Stimulated activated CD4-positive, alpha-beta T cell treated with anti-CD3 and anti-CD28 coated beads, Interleukin-2, amount 100 ng/mL, for 48 hours (primary cell): Measurements from ENCODE around the gene COPZ2.
"Not testable (repeated sequence)": the region's sequence is repeated elsewhere in the genome, so short reads cannot be mapped to it uniquely, and the experiment has no call there.

ENCODE experiments used
- DNase-seq, 2 donors: peaks; one replicate each; pipeline ENCODE4 v3.0.0-alpha.2; 2020

Gene COPZ2

GRCh38 chr17:48037036-48037837 is at the start of gene COPZ2:
Gene COPZ2 (minus strand): TSS chr17:48037797. CDS start chr17:48037777, 20 bp downstream.
- DNase-seq: peak; percentile 46 to 56

- no peak for DNase-seq
These were observed 47.3 kb upstream of the COPZ2 start for GRCh38 chr17:48084932-48085331.

GRCh38 chr17:48081858-48082257 is 44.3 kb upstream of the COPZ2 start:
- no peak for DNase-seq

- not testable (repeated sequence) for DNase-seq
These were observed 39.6 kb upstream of the COPZ2 start for GRCh38 chr17:48077152-48077551.

- peak; percentile 64 to 74 for DNase-seq
These were observed 36.9 kb upstream of the COPZ2 start for GRCh38 chr17:48074322-48075081.

- not testable (repeated sequence) for DNase-seq
These were observed 36.0 kb upstream of the COPZ2 start for GRCh38 chr17:48073566-48074094.

- not testable (repeated sequence) for DNase-seq
These were observed 35.2 kb upstream of the COPZ2 start for GRCh38 chr17:48072811-48073210.

GRCh38 chr17:48071654-48072053 is 34.1 kb upstream of the COPZ2 start:
- DNase-seq: no peak

- DNase-seq: no peak
These were observed 32.6 kb upstream of the COPZ2 start for GRCh38 chr17:48070195-48070594.

- DNase-seq: no peak
These were observed 30.9 kb upstream of the COPZ2 start for GRCh38 chr17:48068491-48068961.

GRCh38 chr17:48067808-48068207 is 30.2 kb upstream of the COPZ2 start:
- not testable (repeated sequence) for DNase-seq

- no peak for DNase-seq
These were observed 29.6 kb upstream of the COPZ2 start for GRCh38 chr17:48067245-48067644.

GRCh38 chr17:48066656-48067055 is 29.1 kb upstream of the COPZ2 start:
- DNase-seq: no peak

GRCh38 chr17:48066192-48066591 is 28.6 kb upstream of the COPZ2 start:
- DNase-seq: no peak

GRCh38 chr17:48064638-48065037 is 27.0 kb upstream of the COPZ2 start:
- no peak for DNase-seq

GRCh38 chr17:48062273-48062672 is 24.7 kb upstream of the COPZ2 start:
- no peak for DNase-seq

GRCh38 chr17:48060249-48060648 is 22.7 kb upstream of the COPZ2 start:
- DNase-seq: no peak

- DNase-seq: no peak
These were observed 21.6 kb upstream of the COPZ2 start for GRCh38 chr17:48059125-48059668.

GRCh38 chr17:48058393-48059124 is 21.0 kb upstream of the COPZ2 start:
- DNase-seq: no peak

- no peak for DNase-seq
These were observed 20.0 kb upstream of the COPZ2 start for GRCh38 chr17:48057626-48058025.

GRCh38 chr17:48056879-48057278 is 19.3 kb upstream of the COPZ2 start:
- no peak for DNase-seq

GRCh38 chr17:48056246-48056745 is 18.7 kb upstream of the COPZ2 start:
- no peak for DNase-seq
